Measurements from ENCODE around the gene RIMKLA.

DNA sequence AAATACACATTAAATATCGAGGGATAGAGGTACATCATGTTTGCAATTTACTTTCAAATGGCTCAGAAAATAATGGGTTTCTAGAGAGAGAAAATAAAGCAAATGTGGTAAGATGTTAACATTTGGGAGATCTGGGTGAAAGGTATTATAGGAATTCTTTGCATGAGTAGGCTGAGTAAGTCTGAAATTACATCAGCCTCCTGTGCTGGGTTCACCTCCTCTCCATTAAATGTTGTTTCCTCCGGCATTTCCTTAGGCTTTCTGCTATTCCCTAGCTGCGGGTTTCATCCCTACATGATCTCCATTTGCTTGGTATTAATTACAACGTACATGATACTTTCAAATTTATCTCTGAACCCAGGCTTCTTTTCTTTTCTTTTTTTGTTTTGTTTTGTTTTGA, 43.6 kb downstream of the RIMKLA start:
- TF ChIP-seq, protein P1, sequence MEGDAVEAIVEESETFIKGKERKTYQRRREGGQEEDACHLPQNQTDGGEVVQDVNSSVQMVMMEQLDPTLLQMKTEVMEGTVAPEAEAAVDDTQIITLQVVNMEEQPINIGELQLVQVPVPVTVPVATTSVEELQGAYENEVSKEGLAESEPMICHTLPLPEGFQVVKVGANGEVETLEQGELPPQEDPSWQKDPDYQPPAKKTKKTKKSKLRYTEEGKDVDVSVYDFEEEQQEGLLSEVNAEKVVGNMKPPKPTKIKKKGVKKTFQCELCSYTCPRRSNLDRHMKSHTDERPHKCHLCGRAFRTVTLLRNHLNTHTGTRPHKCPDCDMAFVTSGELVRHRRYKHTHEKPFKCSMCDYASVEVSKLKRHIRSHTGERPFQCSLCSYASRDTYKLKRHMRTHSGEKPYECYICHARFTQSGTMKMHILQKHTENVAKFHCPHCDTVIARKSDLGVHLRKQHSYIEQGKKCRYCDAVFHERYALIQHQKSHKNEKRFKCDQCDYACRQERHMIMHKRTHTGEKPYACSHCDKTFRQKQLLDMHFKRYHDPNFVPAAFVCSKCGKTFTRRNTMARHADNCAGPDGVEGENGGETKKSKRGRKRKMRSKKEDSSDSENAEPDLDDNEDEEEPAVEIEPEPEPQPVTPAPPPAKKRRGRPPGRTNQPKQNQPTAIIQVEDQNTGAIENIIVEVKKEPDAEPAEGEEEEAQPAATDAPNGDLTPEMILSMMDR (IDR thresholded peaks at IDR 0.05; ENCODE audit: extremely low read depth in 1 of 2, insufficient read depth in 1 of 2, low read depth in 1 of 2, low read length in 2 of 2) = no peak
- TF ChIP-seq POLR2AphosphoS5 (IDR thresholded peaks at IDR 0.05; ENCODE audit: insufficient read depth, low read depth, low read length) (no peak), POLR2A (IDR thresholded peaks at IDR 0.05; ENCODE audit: low read depth, low read length) (no peak), MYC (IDR thresholded peaks at IDR 0.05; ENCODE audit: low read depth, low read length) (no peak), EZH2 (IDR thresholded peaks at IDR 0.05; ENCODE audit: borderline replicate concordance, low read depth, low read length, severe bottlenecking) (no peak), FOS (IDR thresholded peaks at IDR 0.05; ENCODE audit: borderline replicate concordance, insufficient read depth, low read length) (no peak), JUN (IDR thresholded peaks at IDR 0.05; ENCODE audit: borderline replicate concordance, insufficient read depth, insufficient read length, low read depth) (no peak)
